ENCODE measurements around the gene RNASE4. TPM values are rescaled to one million over a fixed set of nuclear protein-coding genes. Genes with fewer than 3 reads are reported as not detected.

The RNASE4 gene
- total RNA-seq, 4 donors from 2014 or later, result 171 to 355 (median 289) TPM

GRCh38 chr14:20680843-20681347 lies 3.5 kb upstream of the RNASE4 start:
- TF ChIP-seq CTCF (IDR thresholded peaks at IDR 0.05; ENCODE audit: low read depth), result no peak

- TF ChIP-seq CTCF (IDR thresholded peaks at IDR 0.05; ENCODE audit: low read depth), result no peak
Observed at GRCh38 chr14:20681348-20682126, 2.8 kb upstream of the RNASE4 start.

GRCh38 chr14:20682127-20682434 lies 2.3 kb upstream of the RNASE4 start:
- TF ChIP-seq CTCF (IDR thresholded peaks at IDR 0.05; ENCODE audit: low read depth), result no peak

GRCh38 chr14:20682435-20683124 lies 1.8 kb upstream of the RNASE4 start:
- TF ChIP-seq CTCF (IDR thresholded peaks at IDR 0.05; ENCODE audit: low read depth), result no peak

- no peak for TF ChIP-seq CTCF (IDR thresholded peaks at IDR 0.05; ENCODE audit: low read depth)
Observed at GRCh38 chr14:20683125-20683890, 1.1 kb upstream of the RNASE4 start.

- no peak for TF ChIP-seq CTCF (IDR thresholded peaks at IDR 0.05; ENCODE audit: low read depth)
Observed at GRCh38 chr14:20684662-20685456, 499 bp downstream of the RNASE4 start.

Data from subcutaneous adipose tissue (tissue), 4 donors.